Skin of body (tissue), 2 donors: ENCODE measurements around the gene ATXN1. TPM values are rescaled to one million over a fixed set of nuclear protein-coding genes. Genes with fewer than 3 reads are reported as not detected.

Experiments
- DNase-seq: peaks from one replicate; lab custom pipeline; 2025; lab: John Stamatoyannopoulos, UW
- total RNA-seq: library from RNA; depleted of rRNA; stranded (reverse); fragments of >200 nt; gene quantifications from one replicate; pipeline ENCODE4 v1.2.3, GENCODE V29; 2014

ATXN1 gene
- total RNA-seq, 1 donor from 2014 or later, result 52.6 TPM

- DNase-seq, result no peak
These were observed 442.1 kb downstream of the ATXN1 start for GRCh38 chr6:16318953-16319720.

- DNase-seq, result peak; percentile 8
These were observed 442.7 kb downstream of the ATXN1 start for GRCh38 chr6:16318538-16318937.

- DNase-seq, result no peak
These were observed 444.5 kb downstream of the ATXN1 start for GRCh38 chr6:16316741-16317251.

GRCh38 chr6:16314296-16314695 is 447.0 kb downstream of the ATXN1 start:
- DNase-seq, result no peak

DNA sequence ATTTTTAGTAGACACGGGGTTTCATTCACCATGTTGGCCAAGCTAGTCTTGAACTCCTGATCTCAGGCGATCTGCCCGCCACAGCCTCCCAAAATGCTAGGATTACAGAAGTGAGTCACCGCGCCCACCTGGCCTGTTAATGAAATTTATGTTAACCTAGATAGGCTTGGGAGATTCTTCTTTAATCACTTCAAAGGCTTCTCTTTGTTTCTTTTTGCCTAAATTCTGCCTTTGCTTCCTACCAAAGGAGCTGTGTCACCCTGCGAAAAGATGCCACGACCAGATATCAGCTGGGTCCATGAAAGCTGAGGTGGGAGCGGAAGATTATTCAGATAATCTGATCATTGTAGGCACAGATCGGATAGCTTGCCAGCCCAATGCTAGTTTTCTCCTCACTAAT is 447.5 kb downstream of the ATXN1 start:
- no peak for DNase-seq

- DNase-seq, result no peak
These were observed 449.5 kb downstream of the ATXN1 start for GRCh38 chr6:16311763-16312162.

DNA sequence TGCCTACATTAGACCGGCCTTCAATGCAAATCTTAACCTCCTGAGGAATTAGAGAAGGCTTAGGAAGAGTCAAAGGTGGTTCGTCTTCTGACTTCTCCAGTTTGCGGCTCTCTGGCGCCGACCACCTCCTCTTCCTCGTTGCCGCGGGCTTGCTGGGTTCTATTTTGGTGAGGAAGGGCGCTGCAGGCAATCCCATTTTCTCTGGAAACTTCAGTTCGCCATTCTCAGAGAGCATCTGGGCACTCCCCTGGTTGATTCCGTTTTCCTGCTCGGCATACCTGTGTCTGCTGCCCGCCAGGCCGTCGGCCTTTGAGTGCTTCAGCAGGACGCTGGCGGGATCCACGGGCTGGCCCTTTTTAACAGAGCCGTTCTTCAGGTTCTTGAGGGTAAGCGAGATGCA is 454.9 kb downstream of the ATXN1 start:
- DNase-seq, result no peak

DNA sequence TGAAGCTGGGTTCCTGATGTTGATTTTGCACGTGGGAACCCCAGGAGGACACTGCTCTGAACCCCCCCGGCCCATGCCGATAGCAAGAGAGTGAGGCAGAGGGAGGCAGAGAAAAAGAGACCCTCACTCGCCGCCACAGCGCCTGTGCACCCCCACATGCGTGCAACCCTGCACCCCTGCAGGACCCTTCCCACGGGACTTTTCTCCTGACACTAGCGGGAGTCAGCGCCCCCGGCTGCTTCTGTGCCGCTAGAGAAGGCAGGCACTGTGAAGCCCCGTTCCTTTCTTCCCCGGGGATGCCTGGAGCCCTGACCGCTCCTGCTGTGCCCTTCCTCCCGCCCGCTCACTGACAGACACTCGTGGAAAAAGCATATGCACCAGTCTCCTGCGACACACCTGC is 455.5 kb downstream of the ATXN1 start:
- no peak for DNase-seq

GRCh38 chr6:16305246-16305725 is 456.0 kb downstream of the ATXN1 start:
- no peak for DNase-seq

DNA sequence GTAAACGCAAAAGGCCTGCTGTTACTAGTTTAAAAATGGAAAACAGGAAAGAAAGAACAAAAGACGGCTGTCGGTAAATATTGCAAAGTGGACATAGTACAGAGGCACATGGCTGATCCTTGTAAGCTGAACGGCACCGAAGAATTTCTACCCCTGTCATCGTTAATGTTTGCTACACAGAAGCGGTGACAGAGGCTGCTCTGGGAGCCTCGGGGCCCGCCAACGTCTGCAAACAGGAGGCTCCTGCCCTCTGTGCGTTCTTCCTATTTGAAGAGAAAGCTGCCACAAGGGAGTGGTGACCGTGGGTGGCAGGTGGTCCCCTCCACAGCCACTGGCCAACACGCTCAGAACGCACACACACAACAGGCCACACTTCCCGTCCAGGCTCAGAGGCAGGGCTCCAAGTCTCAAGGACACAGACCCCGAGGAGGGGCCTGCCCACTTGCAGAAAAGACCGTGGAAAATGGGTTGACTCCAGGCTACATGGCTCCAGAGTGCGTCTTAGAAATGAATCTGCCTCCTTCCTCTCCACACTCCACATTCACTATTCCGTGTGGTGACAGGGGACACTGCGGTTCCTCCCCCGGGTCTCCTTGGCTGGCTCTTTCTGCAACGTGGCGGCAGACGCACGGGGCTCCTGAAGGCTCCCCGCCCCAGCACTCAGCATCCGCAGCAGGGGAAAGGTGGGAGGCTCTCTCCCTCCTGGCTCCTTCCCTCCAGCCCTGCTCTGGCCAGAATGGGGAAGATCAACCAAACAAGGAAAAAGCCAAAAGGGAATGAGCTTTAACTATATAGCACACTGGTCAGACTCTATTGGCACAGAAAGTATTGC is 458.3 kb downstream of the ATXN1 start:
- no peak for DNase-seq

- DNase-seq, result no peak
These were observed 459.7 kb downstream of the ATXN1 start for GRCh38 chr6:16301511-16301910.

DNA sequence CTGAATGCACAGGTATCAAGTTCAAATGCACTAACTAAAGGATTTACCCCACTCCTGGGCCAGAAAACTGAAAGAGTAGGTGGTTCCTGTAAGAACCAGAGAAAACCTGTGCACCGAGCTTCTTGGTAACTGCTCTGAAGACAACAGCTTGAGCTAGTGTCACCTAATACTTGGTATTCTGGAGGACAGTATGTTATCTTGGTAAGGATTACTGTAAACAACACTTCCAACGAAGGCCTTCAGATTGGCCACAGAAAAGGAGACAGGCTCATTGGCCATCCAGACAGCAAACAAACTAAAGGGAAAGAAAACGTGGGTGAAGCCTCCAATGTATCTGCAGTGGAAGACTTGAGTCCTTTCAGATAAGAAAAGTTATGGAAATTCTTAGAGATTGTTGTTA is 461.4 kb downstream of the ATXN1 start:
- no peak for DNase-seq

- DNase-seq, result no peak
These were observed 465.1 kb downstream of the ATXN1 start for GRCh38 chr6:16296061-16296670.

DNA sequence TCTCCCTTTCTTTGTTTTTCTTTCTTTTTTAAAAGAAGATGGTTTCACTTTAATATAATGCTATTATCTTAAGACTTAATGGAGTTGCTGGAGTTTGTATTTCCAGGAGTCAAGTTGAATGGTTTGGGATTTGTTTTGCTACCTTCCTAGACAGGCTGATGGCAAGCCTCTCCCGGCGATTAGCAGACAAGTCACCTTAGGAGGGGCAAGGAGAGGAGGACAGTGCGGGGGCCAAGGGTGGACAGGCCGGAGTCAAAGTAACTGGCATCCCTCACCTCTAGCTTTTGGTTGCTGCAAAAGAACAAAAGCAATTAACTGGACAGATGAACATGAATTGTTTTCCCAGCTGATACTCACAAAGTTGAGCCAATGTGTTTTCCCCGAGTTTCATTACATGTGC is 465.8 kb downstream of the ATXN1 start:
- DNase-seq, result no peak

GRCh38 chr6:16295060-16295459 is 466.2 kb downstream of the ATXN1 start:
- no peak for DNase-seq

DNA sequence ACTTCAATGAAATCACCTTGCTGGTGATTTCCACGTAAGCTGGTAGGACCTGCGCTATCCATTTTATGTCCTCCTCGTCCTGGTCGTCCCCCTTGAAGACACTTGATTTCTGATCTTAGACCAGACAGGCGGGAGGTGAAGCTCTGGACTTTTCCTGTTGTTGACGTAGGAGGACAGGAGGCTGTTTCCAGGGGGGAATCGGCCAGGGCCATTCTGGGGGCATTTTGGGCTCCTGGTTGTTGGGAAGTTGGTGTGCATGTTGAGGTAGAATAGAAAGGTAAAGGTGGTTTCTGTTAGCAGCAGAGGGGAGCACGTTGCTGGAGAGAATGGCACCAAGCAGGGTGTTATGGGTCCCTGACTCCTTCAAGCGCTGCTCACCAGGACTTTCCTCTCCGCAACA is 466.9 kb downstream of the ATXN1 start:
- DNase-seq, result no peak

GRCh38 chr6:16292942-16293341 is 468.3 kb downstream of the ATXN1 start:
- DNase-seq, result no peak

DNA sequence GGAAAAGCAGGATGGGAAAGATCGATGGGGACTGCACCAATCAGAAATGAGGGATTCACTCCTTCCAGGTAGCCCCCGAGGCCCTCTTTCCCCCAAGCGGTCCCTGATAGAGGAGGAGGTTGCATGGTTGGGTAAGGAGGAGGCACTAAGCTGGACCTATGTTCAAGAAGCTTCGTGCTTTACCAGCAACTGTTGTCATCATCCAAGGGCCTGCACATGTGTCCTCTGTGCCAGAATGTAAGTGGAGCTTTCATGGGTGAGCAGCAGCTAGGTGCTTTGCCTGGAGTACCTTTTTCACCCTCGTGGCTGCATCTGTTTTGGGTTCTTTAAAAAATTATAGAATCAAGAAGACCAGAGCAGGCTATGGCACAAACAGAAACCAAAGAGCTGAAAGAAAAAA is 468.8 kb downstream of the ATXN1 start:
- DNase-seq, result no peak

GRCh38 chr6:16291739-16292138 is 469.5 kb downstream of the ATXN1 start:
- DNase-seq, result no peak

- no peak for DNase-seq
These were observed 473.1 kb downstream of the ATXN1 start for GRCh38 chr6:16288163-16288562.

DNA sequence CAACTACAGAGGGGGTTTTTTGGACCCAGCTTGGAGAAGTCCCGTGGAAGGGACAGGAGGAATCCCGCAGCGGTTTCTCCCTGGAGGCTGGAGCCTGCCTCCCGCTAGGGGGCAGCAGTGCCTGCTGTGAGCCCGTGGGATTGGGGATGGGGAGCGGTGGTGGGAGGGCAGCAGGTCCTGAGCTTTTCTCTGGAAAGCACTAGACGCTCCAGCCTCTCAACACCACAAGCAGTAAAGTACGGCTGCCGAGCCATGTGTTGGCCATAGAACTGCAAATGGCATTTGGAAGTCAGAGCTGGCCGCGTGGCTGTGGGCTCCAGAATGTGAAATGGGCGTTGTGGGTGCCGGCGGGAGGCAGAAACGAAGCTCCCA is 475.1 kb downstream of the ATXN1 start:
- DNase-seq, result no peak
